Skin epidermis (tissue), 12 donors: Measurements from ENCODE around the gene ZC3H8.

Experiments used
- H3K27ac ChIP-seq, 21 experiments: fragments of 200-600 bp; sonication (generic) in 11 of 21; one replicate each; pipeline ENCODE4 v1.5.0; 2020; ENCODE audit warnings: mild to moderate bottlenecking in 3 of 21, inconsistent platforms in 2 of 21, moderate library complexity in 2 of 21
- H3K4me3 ChIP-seq, 7 experiments: fragments of 200-600 bp; sonication (generic) in 2 of 7; one replicate each; pipeline ENCODE4 v1.5.0; 2020; ENCODE audit warnings: inconsistent platforms in 2 of 7, mild to moderate bottlenecking in 2 of 7, moderate library complexity in 1 of 7

The ZC3H8 gene

GRCh38 chr2:112173646-112174319 is 81.1 kb downstream of the ZC3H8 start:
- no peak overlapping the region for H3K27ac ChIP-seq
- H3K4me3 ChIP-seq: no peak overlapping the region

DNA sequence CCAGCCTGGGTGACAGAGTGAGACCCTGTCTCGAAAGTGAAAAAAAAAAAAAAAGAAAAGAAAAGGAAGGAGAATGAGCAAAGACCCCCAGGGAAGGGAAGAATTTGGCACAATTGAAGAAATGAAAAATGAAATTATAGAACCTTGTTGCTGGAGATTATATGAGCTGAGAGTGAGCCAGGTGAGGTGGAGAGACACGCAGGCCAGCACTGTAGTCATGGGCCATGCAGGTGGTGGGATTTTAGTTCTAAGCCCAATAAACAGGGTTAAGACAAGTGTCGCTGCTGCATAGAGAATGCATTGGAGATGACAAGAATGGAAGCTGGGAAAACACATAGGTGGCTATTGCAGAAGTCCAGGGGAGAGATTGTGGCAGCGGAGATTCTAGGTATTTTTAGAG is 84.3 kb downstream of the ZC3H8 start:
- no peak overlapping the region for H3K4me3 ChIP-seq
- no peak overlapping the region for H3K27ac ChIP-seq

GRCh38 chr2:112168422-112169124 is 86.3 kb downstream of the ZC3H8 start:
- Histone ChIP-seq H3K27ac (peak overlapping the region in 1 of 21 experiments; percentile 38), H3K4me3 (no peak overlapping the region)

- H3K27ac ChIP-seq: no peak overlapping the region
- no peak overlapping the region for H3K4me3 ChIP-seq
Measured at GRCh38 chr2:112166806-112167499, 87.9 kb downstream of the ZC3H8 start.

DNA sequence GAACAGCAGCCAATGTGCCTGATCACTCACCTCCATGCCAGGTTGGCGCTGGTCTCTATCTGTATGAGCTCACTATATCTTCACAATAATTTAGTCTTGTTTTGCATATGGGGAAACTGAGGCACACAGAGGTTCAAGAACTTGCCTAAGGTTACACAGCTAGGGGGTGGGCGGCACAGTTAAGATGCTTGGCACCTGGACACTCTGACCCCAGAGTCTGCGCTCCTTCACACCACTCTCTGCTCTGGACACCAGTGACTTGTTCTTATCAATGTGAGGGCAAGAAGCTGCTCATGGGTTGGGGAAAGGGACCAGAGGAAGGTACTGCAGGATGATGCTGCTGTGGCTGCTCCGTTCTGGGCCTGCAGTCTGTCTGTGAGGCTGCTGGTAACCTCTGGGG is 89.5 kb downstream of the ZC3H8 start:
- no peak overlapping the region for H3K4me3 ChIP-seq
- H3K27ac ChIP-seq: no peak overlapping the region

GRCh38 chr2:112164876-112165275 is 90.0 kb downstream of the ZC3H8 start:
- Histone ChIP-seq H3K4me3 (no peak overlapping the region), H3K27ac (no peak overlapping the region)

GRCh38 chr2:112163541-112163981 is 91.3 kb downstream of the ZC3H8 start:
- Histone ChIP-seq H3K27ac (no peak overlapping the region), H3K4me3 (no peak overlapping the region)

DNA sequence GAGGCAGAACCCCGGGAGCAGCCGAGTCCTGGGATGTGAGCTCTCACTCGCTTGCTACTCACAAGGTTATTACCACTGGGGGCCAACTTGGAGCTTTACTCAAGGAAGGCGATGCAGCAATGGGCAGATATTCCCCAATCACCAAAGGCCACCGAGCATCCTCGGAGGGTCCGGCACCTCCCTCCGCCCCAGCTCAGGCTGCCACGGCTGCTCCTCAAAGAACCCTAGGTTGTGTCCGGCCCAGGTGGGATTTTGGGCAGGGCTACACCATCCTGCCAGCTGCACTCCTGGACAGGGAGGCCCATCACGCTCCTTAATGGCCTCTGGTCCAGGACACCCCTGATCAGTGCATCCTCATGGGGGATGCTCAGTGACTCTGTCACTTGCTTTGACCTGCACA is 91.9 kb downstream of the ZC3H8 start:
- Histone ChIP-seq H3K27ac (no peak overlapping the region), H3K4me3 (no peak overlapping the region)

GRCh38 chr2:112162341-112162740 is 92.5 kb downstream of the ZC3H8 start:
- H3K4me3 ChIP-seq: no peak overlapping the region
- H3K27ac ChIP-seq: no peak overlapping the region
